Measurements from ENCODE around the gene AMBRA1. TPM values are rescaled to one million over a fixed set of nuclear protein-coding genes. Genes with fewer than 3 reads are reported as not detected.

Gene AMBRA1
- total RNA-seq, 4 donors from 2014 or later = 25.7 to 33.1 (median 30.2) TPM

- Histone ChIP-seq H3K4me3 (no peak overlapping the region), H3K27me3 (no peaks in the 10 kb centered on the region), H3K36me3 (peaks cover 0 to 14% of the 10 kb centered on the region in 2 donors), H3K4me1 (peaks cover 0 to 22% (median 0%) of the 10 kb centered on the region in 3 donors), H3K27ac (no peak overlapping the region), H3K9me3 (no peaks in the 10 kb centered on the region)
- WGBS, 2 donors (ENCODE audit: low coverage in 1 of 2) = 90 to 95% methylated on average over 4 of the region's 4 CpGs
- TF ChIP-seq POLR2AphosphoS5 (IDR thresholded peaks at IDR 0.05) (no peak), EP300 (IDR thresholded peaks at IDR 0.05) (no peak), CTCF (IDR thresholded peaks at IDR 0.05) (no peak), POLR2A (IDR thresholded peaks at IDR 0.05) (no peak)
- no peak for ATAC-seq
Observed at GRCh38 chr11:46535688-46536087, 58.1 kb downstream of the AMBRA1 start.

DNA sequence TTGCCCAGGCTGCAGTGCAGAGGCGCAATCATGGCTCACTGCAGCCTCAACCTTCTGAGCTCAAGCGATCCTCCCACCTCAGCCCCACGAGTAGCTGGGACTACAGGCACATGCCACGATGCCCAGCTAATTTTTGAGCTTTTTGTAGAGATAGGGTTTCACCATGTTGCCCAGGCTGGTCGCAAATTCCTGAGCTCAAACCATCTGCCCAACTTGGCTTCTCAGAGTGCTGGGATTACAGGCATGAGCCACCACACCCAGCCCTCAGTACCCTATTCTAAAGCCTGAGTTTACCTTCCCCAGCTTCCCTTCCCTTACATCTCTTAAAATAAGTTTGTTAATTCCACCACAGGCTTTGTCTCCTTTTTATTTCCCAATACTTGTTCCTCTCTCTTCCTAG is 59.1 kb downstream of the AMBRA1 start:
- no peak for TF ChIP-seq POLR2AphosphoS5 (IDR thresholded peaks at IDR 0.05)
- no peak for TF ChIP-seq CTCF (IDR thresholded peaks at IDR 0.05)
- TF ChIP-seq POLR2A (IDR thresholded peaks at IDR 0.05) = no peak
- no peak for TF ChIP-seq EP300 (IDR thresholded peaks at IDR 0.05)
- Histone ChIP-seq H3K4me3 (no peak overlapping the region), H3K4me1 (peaks cover 0 to 28% (median 0%) of the 10 kb centered on the region in 3 donors), H3K36me3 (peaks cover 0 to 4% of the 10 kb centered on the region in 2 donors), H3K27me3 (no peaks in the 10 kb centered on the region), H3K27ac (no peak overlapping the region), H3K9me3 (no peaks in the 10 kb centered on the region)
- 83 to 100% methylated on average over 3 to 5 of the region's 5 CpGs for WGBS, 2 donors (ENCODE audit: low coverage in 1 of 2)
- ATAC-seq = no peak

GRCh38 chr11:46533396-46534100 is 60.3 kb downstream of the AMBRA1 start:
- no peak for TF ChIP-seq EP300 (IDR thresholded peaks at IDR 0.05)
- TF ChIP-seq POLR2A (IDR thresholded peaks at IDR 0.05) = no peak
- TF ChIP-seq POLR2AphosphoS5 (IDR thresholded peaks at IDR 0.05) = no peak
- no peak for TF ChIP-seq CTCF (IDR thresholded peaks at IDR 0.05)
- H3K9me3 ChIP-seq = no peaks in the 10 kb centered on the region
- no peaks in the 10 kb centered on the region for H3K36me3 ChIP-seq
- H3K27me3 ChIP-seq = no peaks in the 10 kb centered on the region
- peaks cover 0 to 38% (median 5%) of the 10 kb centered on the region in 3 donors for H3K4me1 ChIP-seq
- H3K4me3 ChIP-seq = no peak overlapping the region
- H3K27ac ChIP-seq = no peak overlapping the region
- WGBS, 2 donors (ENCODE audit: low coverage in 1 of 2) = 70 to 81% methylated on average over 9 of the region's 9 CpGs
- ATAC-seq = no peak

GRCh38 chr11:46529928-46530574 is 63.8 kb downstream of the AMBRA1 start:
- H3K27me3 ChIP-seq = no peaks in the 10 kb centered on the region
- no peak overlapping the region for H3K4me3 ChIP-seq
- no peaks in the 10 kb centered on the region for H3K36me3 ChIP-seq
- no peak for ATAC-seq
- peaks cover 0 to 27% (median 5%) of the 10 kb centered on the region in 3 donors for H3K4me1 ChIP-seq
- TF ChIP-seq POLR2A (IDR thresholded peaks at IDR 0.05) = no peak
- no peak for TF ChIP-seq EP300 (IDR thresholded peaks at IDR 0.05)
- TF ChIP-seq CTCF (IDR thresholded peaks at IDR 0.05) = no peak
- TF ChIP-seq POLR2AphosphoS5 (IDR thresholded peaks at IDR 0.05) = no peak
- 82% methylated on average over 6 of the region's 6 CpGs; no CpG with 5 or more reads in 1 of the 2 donors for WGBS, 2 donors (ENCODE audit: low coverage in 1 of 2)
- no peak overlapping the region for H3K27ac ChIP-seq
- peaks cover 0 to 12% (median 0%) of the 10 kb centered on the region in 3 donors for H3K9me3 ChIP-seq
